ENCODE measurements around the gene ROM1. TPM values are rescaled to one million over a fixed set of nuclear protein-coding genes. Genes with fewer than 3 reads are reported as not detected.

The ROM1 gene
- total RNA-seq, 2 experiments from 2014 or later = 1.3 to 2.0 TPM

GRCh38 chr11:62588966-62589637 is 24.0 kb upstream of the ROM1 start:
- Mint-ChIP-seq H3K36me3 (ENCODE audit: low read depth) (peaks cover 40% of the 10 kb centered on the region), H3K27me3 (ENCODE audit: low read depth) (no peaks in the 10 kb centered on the region), H3K27ac (no peak overlapping the region), H3K4me1 (ENCODE audit: low read depth) (peaks cover 39% of the 10 kb centered on the region), H3K9me3 (ENCODE audit: insufficient read depth) (no peaks in the 10 kb centered on the region), H3K4me3 (no peak overlapping the region)
- DNase-seq (no peak), ATAC-seq (no peak)
- ChIA-PET POLR2A (interaction anchor here (0.6 to 1.5 kb wide), 4 partner anchors 15 to 252 kb away, joined by 3 to 5 read pairs (median 4); partner anchors contain the start of gene EEF1G), CTCF (interaction anchor here (0.8 to 1.3 kb wide), 3 partner anchors 12 to 164 kb away, joined by 3 to 6 read pairs (median 6); partner anchors contain the start of gene MTA2)

GRCh38 chr11:62591448-62592145 is 21.5 kb upstream of the ROM1 start, which contains the start of gene TUT1:
TSS of gene TUT1 (minus strand) at chr11:62591523. CDS start at chr11:62591485, 38 bp downstream.
- peak within 1 kb of the TSS; percentile 93 for H3K27ac Mint-ChIP-seq
- DNase-seq = peak; percentile 99
- ChIA-PET CTCF (interaction anchor here (0.7 to 4.7 kb wide), 47 partner anchors 8 to 272 kb away, joined by 3 to 51 read pairs (median 5); partner anchors contain the start of genes B3GAT3, C11orf98, CSKMT and EEF1G), POLR2A (interaction anchor here (0.6 to 3.5 kb wide), 54 partner anchors 9 to 1638 kb away, joined by 3 to 69 read pairs (median 6); partner anchors contain the start of genes AHNAK, B3GAT3, C11orf98 and CSKMT)
- peaks cover 55% of the 10 kb centered on the region for H3K4me1 Mint-ChIP-seq (ENCODE audit: low read depth)
- peaks cover 59% of the 10 kb centered on the region for H3K36me3 Mint-ChIP-seq (ENCODE audit: low read depth)
- H3K9me3 Mint-ChIP-seq (ENCODE audit: insufficient read depth) = no peaks in the 10 kb centered on the region
- no peaks in the 10 kb centered on the region for H3K27me3 Mint-ChIP-seq (ENCODE audit: low read depth)
- H3K4me3 Mint-ChIP-seq = peak within 1 kb of the TSS; percentile 91
- ATAC-seq = peak; percentile 88

- peak overlapping the region; percentile 93 for H3K27ac Mint-ChIP-seq
- no peak for DNase-seq
- POLR2A ChIA-PET = interaction anchor here (0.6 to 3.5 kb wide), 44 partner anchors 8 to 1638 kb away, joined by 3 to 69 read pairs (median 6); partner anchors contain the start of genes B3GAT3, C11orf98, CSKMT and DNAJC4
- H3K4me3 Mint-ChIP-seq = peak overlapping the region; percentile 91
- peaks cover 64% of the 10 kb centered on the region for H3K36me3 Mint-ChIP-seq (ENCODE audit: low read depth)
- CTCF ChIA-PET = interaction anchor here (0.7 to 4.7 kb wide), 49 partner anchors 8 to 271 kb away, joined by 3 to 51 read pairs (median 5); partner anchors contain the start of genes B3GAT3, C11orf98, CSKMT and EEF1G
- peaks cover 58% of the 10 kb centered on the region for H3K4me1 Mint-ChIP-seq (ENCODE audit: low read depth)
- peak; percentile 7 for ATAC-seq
- no peaks in the 10 kb centered on the region for H3K27me3 Mint-ChIP-seq (ENCODE audit: low read depth)
- no peaks in the 10 kb centered on the region for H3K9me3 Mint-ChIP-seq (ENCODE audit: insufficient read depth)
Observed at GRCh38 chr11:62592146-62592815, 20.8 kb upstream of the ROM1 start.

GRCh38 chr11:62592989-62593421 is 20.1 kb upstream of the ROM1 start:
- DNase-seq = no peak
- no peak for ATAC-seq
- Mint-ChIP-seq H3K27me3 (ENCODE audit: low read depth) (no peaks in the 10 kb centered on the region), H3K4me3 (peak overlapping the region; percentile 20), H3K9me3 (ENCODE audit: insufficient read depth) (no peaks in the 10 kb centered on the region), H3K36me3 (ENCODE audit: low read depth) (peaks cover 67% of the 10 kb centered on the region), H3K4me1 (ENCODE audit: low read depth) (peaks cover 63% of the 10 kb centered on the region), H3K27ac (peak overlapping the region; percentile 93)
- POLR2A ChIA-PET = interaction anchor here (1.0 to 3.5 kb wide), 12 partner anchors 8 to 248 kb away, joined by 3 to 69 read pairs (median 26); partner anchors contain the start of genes B3GAT3, C11orf98, CSKMT and EEF1G
- CTCF ChIA-PET = interaction anchor here (0.7 to 4.7 kb wide), 28 partner anchors 8 to 263 kb away, joined by 3 to 51 read pairs (median 7); partner anchors contain the start of genes B3GAT3, C11orf98, CSKMT and EEF1G

GRCh38 chr11:62593434-62594044 is 19.5 kb upstream of the ROM1 start:
- peaks cover 69% of the 10 kb centered on the region for H3K4me1 Mint-ChIP-seq (ENCODE audit: low read depth)
- H3K36me3 Mint-ChIP-seq (ENCODE audit: low read depth) = peaks cover 69% of the 10 kb centered on the region
- no peaks in the 10 kb centered on the region for H3K9me3 Mint-ChIP-seq (ENCODE audit: insufficient read depth)
- ChIA-PET POLR2A (interaction anchor here (1.0 to 3.5 kb wide), 14 partner anchors 7 to 248 kb away, joined by 3 to 69 read pairs (median 20); partner anchors contain the start of genes B3GAT3, C11orf98, CSKMT and EEF1G), CTCF (interaction anchor here (0.8 to 4.7 kb wide), 20 partner anchors 7 to 169 kb away, joined by 3 to 51 read pairs (median 10); partner anchors contain the start of genes B3GAT3, C11orf98, CSKMT and EEF1G)
- DNase-seq (peak; percentile 90), ATAC-seq (peak; percentile 37)
- no peaks in the 10 kb centered on the region for H3K27me3 Mint-ChIP-seq (ENCODE audit: low read depth)
- H3K4me3 Mint-ChIP-seq = peak overlapping the region; percentile 58
- H3K27ac Mint-ChIP-seq = peak overlapping the region; percentile 78

GRCh38 chr11:62595124-62595523 is 17.9 kb upstream of the ROM1 start:
- ATAC-seq (no peak), DNase-seq (no peak)
- peaks cover 78% of the 10 kb centered on the region for H3K36me3 Mint-ChIP-seq (ENCODE audit: low read depth)
- H3K4me3 Mint-ChIP-seq = no peak overlapping the region
- ChIA-PET POLR2A (interaction anchor here (0.6 to 1.7 kb wide), 5 partner anchors 25 to 128 kb away, joined by 3 to 5 read pairs (median 3); partner anchors contain the start of genes B3GAT3 and UQCC3), CTCF (interaction anchor here (0.8 to 4.7 kb wide), 3 partner anchors 26 to 75 kb away, joined by 3 to 23 read pairs (median 10); partner anchors contain the start of gene B3GAT3)
- H3K4me1 Mint-ChIP-seq (ENCODE audit: low read depth) = peaks cover 74% of the 10 kb centered on the region
- H3K9me3 Mint-ChIP-seq (ENCODE audit: insufficient read depth) = no peaks in the 10 kb centered on the region
- H3K27ac Mint-ChIP-seq = peak overlapping the region; percentile 5
- H3K27me3 Mint-ChIP-seq (ENCODE audit: low read depth) = no peaks in the 10 kb centered on the region

- peak; percentile 78 for ATAC-seq
- Mint-ChIP-seq H3K4me1 (ENCODE audit: low read depth) (peaks cover 62% of the 10 kb centered on the region), H3K27ac (peak overlapping the region; percentile 88), H3K4me3 (peak overlapping the region; percentile 89), H3K36me3 (ENCODE audit: low read depth) (peaks cover 82% of the 10 kb centered on the region), H3K9me3 (ENCODE audit: insufficient read depth) (no peaks in the 10 kb centered on the region), H3K27me3 (ENCODE audit: low read depth) (no peaks in the 10 kb centered on the region)
- ChIA-PET CTCF (interaction anchor here (0.7 to 3.1 kb wide), 10 partner anchors 7 to 187 kb away, joined by 3 to 51 read pairs (median 4); partner anchors contain the start of genes C11orf98, CSKMT, LBHD1 and TUT1), POLR2A (interaction anchor here (0.6 to 4.4 kb wide), 13 partner anchors 7 to 1681 kb away, joined by 3 to 69 read pairs (median 5); partner anchors contain the start of genes B3GAT3, C11orf98, CSKMT and EML3)
- peak; percentile 99 for DNase-seq
Observed at GRCh38 chr11:62599069-62599696, 13.9 kb upstream of the ROM1 start.

- H3K4me1 Mint-ChIP-seq (ENCODE audit: low read depth) = peaks cover 58% of the 10 kb centered on the region
- DNase-seq (no peak), ATAC-seq (no peak)
- peak overlapping the region; percentile 88 for H3K27ac Mint-ChIP-seq
- H3K27me3 Mint-ChIP-seq (ENCODE audit: low read depth) = no peaks in the 10 kb centered on the region
- peak overlapping the region; percentile 89 for H3K4me3 Mint-ChIP-seq
- peaks cover 76% of the 10 kb centered on the region for H3K36me3 Mint-ChIP-seq (ENCODE audit: low read depth)
- H3K9me3 Mint-ChIP-seq (ENCODE audit: insufficient read depth) = no peaks in the 10 kb centered on the region
- ChIA-PET CTCF (interaction anchor here (0.7 to 3.1 kb wide), 10 partner anchors 8 to 175 kb away, joined by 3 to 51 read pairs (median 4); partner anchors contain the start of genes C11orf98, CSKMT, LBHD1 and TUT1), POLR2A (interaction anchor here (0.6 to 4.4 kb wide), 11 partner anchors 8 to 241 kb away, joined by 3 to 69 read pairs (median 6); partner anchors contain the start of genes B3GAT3, C11orf98, CSKMT and EML3)
Observed at GRCh38 chr11:62599901-62600300, 13.2 kb upstream of the ROM1 start.

GRCh38 chr11:62600367-62601121 is 12.5 kb upstream of the ROM1 start:
- peak overlapping the region; percentile 89 for H3K4me3 Mint-ChIP-seq
- ChIA-PET POLR2A (interaction anchor here (0.6 to 4.4 kb wide), 12 partner anchors 9 to 280 kb away, joined by 3 to 69 read pairs (median 10); partner anchors contain the start of genes B3GAT3, C11orf98, CSKMT and EEF1G), CTCF (interaction anchor here (0.7 to 3.1 kb wide), 8 partner anchors 9 to 96 kb away, joined by 3 to 51 read pairs (median 4); partner anchors contain the start of genes C11orf98, CSKMT and TUT1)
- no peaks in the 10 kb centered on the region for H3K27me3 Mint-ChIP-seq (ENCODE audit: low read depth)
- H3K4me1 Mint-ChIP-seq (ENCODE audit: low read depth) = peaks cover 56% of the 10 kb centered on the region
- no peak for DNase-seq
- ATAC-seq = no peak
- H3K9me3 Mint-ChIP-seq (ENCODE audit: insufficient read depth) = no peaks in the 10 kb centered on the region
- peaks cover 76% of the 10 kb centered on the region for H3K36me3 Mint-ChIP-seq (ENCODE audit: low read depth)
- H3K27ac Mint-ChIP-seq = peak overlapping the region; percentile 88

Data from activated CD8-positive, alpha-beta T cell treated with anti-CD3 and anti-CD28 coated beads, Interleukin-2, amount 10 ng/mL, durations not matched to agents 7 days and 5 days (primary cell).